RWPE1 (cell line): Measurements from ENCODE around the gene BMPER.

Experiments
- CTCF ChIA-PET: fragments of 350-600 bp; sonication (Branson Sonifier 250); formaldehyde crosslinking; extraction: SDS; loops from one replicate; lab custom pipeline; 2021; lab: Yijun Ruan, JAX
- POLR2A ChIA-PET: fragments of 400-600 bp; formaldehyde crosslinking; extraction: SDS; loops from one replicate; lab custom pipeline; 2020; ENCODE audit warnings: antibody characterized with exemption; ENCODE audit not compliant: low non-redundant PET; lab: Yijun Ruan, JAX
- DNase-seq: peaks from one replicate; pipeline ENCODE4 v3.0.0; 2012; ENCODE audit warnings: low spot score
- H3K27ac ChIP-seq: fragments of 450-650 bp; 2 replicates; pipeline ENCODE4 v1.5.1; 2017
- TF ChIP-seq, protein P1 (sequence below): fragments of 450-650 bp; conservative IDR thresholded peaks from 2 replicates; pipeline ENCODE4 v1.5.1; 2017; ENCODE audit warnings: low read depth, mild to moderate bottlenecking

The BMPER gene

GRCh38 chr7:34062826-34063225, 157.5 kb downstream of the BMPER start:
- no peak for DNase-seq
- ChIA-PET CTCF (no interaction called here), POLR2A (no interaction called here)
- TF ChIP-seq, protein P1, sequence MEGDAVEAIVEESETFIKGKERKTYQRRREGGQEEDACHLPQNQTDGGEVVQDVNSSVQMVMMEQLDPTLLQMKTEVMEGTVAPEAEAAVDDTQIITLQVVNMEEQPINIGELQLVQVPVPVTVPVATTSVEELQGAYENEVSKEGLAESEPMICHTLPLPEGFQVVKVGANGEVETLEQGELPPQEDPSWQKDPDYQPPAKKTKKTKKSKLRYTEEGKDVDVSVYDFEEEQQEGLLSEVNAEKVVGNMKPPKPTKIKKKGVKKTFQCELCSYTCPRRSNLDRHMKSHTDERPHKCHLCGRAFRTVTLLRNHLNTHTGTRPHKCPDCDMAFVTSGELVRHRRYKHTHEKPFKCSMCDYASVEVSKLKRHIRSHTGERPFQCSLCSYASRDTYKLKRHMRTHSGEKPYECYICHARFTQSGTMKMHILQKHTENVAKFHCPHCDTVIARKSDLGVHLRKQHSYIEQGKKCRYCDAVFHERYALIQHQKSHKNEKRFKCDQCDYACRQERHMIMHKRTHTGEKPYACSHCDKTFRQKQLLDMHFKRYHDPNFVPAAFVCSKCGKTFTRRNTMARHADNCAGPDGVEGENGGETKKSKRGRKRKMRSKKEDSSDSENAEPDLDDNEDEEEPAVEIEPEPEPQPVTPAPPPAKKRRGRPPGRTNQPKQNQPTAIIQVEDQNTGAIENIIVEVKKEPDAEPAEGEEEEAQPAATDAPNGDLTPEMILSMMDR = no peak
- no peak overlapping the region for H3K27ac ChIP-seq

- ChIA-PET POLR2A (no interaction called here), CTCF (no interaction called here)
- DNase-seq = no peak
- no peak overlapping the region for H3K27ac ChIP-seq
- TF ChIP-seq, protein P1 = no peak
Observed at GRCh38 chr7:34064519-34065158, 159.3 kb downstream of the BMPER start.

DNA sequence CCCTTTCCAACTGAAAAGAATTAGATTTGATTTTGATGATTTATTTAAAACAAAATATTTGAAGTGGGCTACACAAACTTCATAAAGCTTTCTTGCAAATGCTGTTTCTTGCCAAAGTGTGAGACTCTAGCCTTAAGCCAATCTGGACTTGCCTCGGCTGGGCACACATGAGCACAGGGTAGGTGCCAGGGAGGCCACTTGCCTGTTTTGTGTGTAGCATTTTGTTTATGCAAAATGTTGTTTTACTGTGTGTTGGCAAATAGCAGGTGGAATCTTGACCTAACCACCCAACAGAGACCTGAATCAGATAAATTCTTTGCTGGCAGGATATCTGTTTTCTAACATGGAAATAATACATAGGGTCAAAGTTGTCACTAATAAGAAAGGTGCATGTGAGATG, 161.1 kb downstream of the BMPER start:
- no peak for DNase-seq
- ChIA-PET POLR2A (no interaction called here), CTCF (interaction anchor here (0.6 kb wide), 1 partner anchor 142 kb away, joined by 3 read pairs; no protein-coding TSS in a partner anchor)
- no peak overlapping the region for H3K27ac ChIP-seq
- TF ChIP-seq, protein P1 = no peak

DNA sequence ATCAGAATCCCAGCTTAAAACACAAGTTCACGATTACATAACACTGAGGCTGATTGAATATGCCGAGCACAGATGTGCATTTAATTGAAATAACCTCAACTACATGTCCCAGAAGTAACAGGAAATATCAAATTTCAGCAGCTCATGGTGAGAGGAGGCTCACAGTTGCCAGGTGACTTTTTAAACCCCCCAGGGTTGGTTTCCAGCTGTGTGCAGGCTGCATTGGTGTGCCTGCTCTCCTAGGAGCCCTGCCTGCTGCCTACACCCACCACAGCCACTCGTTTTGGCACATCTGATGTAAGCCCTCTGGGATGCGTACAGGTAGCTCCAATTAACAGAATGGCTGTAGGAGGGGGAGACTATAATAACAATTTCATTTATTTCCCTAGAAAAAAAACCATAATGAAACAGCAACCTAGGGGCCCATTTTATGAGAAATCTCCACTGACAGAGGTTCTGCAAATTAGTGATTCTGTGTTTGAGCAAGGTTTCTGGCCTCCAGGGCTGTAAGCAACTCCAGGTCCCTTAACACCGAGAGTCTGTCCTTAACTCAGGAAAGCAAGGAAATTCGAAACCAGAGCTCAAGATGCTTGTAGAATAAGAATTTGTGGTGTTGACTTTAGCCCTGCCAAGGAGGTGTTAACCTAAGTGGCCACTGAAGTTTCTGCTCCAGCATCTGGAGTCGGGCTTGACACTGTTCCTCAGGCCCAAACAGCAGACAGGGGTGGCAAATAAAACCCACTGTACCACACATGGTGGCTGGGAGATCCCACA, 161.9 kb downstream of the BMPER start:
- no peak overlapping the region for H3K27ac ChIP-seq
- CTCF ChIA-PET = no interaction called here
- DNase-seq = no peak
- TF ChIP-seq, protein P1 = no peak
- POLR2A ChIA-PET = no interaction called here

- POLR2A ChIA-PET = no interaction called here
- H3K27ac ChIP-seq = no peak overlapping the region
- CTCF ChIA-PET = interaction anchor here (0.7 kb wide), 1 partner anchor 428 kb away, joined by 3 read pairs; no protein-coding TSS in a partner anchor
- TF ChIP-seq, protein P1 = no peak
- DNase-seq = no peak
Observed at GRCh38 chr7:34069676-34070075, 164.3 kb downstream of the BMPER start.

DNA sequence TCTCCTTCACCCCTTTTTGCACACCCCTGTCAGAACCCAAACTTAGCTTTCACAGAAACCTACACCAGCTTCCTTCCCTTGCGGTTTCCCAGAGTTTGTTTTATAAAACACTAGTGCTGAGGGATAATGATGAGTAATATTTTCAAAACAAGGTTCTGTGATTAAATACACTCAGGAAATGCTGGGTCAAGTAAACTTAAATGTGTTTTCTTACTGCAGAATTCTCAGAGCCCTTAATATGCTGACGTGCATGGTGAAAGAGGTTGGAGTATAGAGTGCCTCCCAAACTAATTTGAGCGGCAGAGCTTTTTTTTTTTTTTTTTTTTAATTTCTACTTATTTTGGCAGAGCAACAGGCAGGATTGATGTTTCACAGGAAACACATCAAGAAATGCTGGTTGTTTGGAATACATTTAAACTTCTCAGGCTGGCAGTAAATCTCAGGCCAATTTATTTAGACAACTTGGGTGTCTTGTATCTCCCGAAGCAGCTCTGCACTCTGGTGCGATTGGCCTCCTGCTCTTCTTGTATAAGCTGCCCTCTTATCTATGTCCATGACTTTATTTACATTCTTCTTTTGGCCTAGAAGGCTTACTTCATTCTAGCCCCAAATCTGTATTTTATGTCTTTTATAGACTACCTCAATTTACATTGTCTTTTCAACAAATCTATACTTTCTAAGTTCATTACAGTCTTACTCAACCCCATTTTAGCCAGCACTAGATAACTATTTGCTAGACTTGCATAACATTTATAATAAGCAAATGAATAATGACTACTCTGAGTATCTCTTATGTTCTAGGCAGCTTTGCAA, 165.4 kb downstream of the BMPER start:
- TF ChIP-seq, protein P1 = no peak
- H3K27ac ChIP-seq = no peak overlapping the region
- no peak for DNase-seq
- CTCF ChIA-PET = interaction anchor here (0.6 to 0.7 kb wide), 2 partner anchors 138 to 648 kb away, joined by 3 read pairs; no protein-coding TSS in a partner anchor
- POLR2A ChIA-PET = no interaction called here
